Measurements from ENCODE around the gene HPS3.

Gene HPS3

DNA sequence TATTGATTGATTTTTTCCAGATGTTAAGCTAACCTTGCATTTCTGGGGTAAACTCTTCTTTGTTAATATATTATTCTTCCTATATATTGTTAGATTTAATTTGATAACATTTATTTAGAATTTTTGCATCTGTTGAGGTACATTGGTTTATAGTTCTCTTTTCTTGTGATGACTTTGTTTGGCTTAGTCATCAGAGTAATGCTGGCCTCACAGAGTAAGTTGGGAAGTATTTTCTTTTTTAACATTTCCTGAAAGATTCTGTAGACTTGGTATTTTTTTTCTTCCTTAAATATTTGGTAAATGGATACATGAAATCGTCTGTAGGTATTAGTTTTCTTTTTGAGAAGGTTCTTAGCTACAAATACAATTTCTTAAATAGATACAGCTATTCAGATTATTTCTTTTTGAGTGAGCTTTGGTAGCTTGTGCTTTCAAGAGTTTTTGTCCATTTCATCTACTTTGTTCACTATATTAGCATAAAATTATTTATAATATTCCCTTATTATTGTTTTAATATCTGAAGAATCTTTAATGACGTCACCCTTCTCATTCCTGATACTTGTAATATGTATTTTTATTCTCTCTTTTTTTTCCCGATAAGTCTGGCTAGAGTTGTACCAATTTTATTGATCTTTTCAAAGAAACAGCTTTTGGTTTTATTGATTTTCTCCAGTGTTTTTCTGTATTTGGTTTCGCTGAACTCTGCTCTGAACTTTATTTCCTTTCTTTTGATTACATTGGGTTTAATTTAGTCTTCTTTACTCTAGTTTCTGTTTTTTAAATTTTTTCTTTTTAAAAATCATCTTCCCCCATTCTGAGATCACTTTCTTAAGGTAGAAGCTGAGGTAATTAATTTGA, 6.5 kb upstream of the HPS3 start:
- no peak for ATAC-seq

DNA sequence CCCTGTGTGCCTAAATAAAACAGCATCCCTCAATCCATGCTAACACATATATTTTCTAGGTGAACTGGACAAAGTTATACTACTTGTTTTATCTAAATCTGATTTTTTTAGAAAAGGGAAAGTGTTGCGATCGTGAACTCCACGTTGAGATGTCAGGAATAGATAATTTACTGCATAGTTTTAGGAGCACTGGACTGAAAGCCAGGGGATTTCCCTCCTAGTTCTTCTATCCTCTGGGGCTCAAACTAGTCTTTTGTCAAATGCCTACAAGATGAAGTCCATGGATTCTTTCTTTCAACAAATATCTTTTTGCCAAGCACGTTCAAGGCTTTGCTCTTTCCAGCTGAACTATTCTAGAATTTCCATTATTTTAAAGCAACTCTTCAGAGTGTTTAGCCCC, 617 bp upstream of the HPS3 start:
- ATAC-seq, result no peak

DNA sequence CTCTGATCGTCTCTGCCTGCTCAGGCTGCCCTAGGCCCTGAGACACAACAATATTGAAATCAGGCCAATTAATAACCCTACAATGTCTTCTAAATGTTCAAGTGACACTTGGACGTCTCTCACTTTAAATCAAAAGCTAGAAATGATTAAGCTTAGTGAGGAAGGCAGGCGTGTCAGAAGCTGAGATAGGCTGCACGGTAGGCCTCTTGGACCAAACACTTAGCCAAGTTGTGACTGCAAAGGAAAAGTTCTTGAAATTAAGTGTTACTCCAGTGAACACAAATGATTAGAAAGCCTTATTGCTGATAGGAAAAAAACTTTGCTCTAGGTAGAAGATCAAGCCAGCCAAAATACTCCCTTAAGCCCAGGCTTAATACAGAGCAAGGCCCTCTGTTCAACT, 2.2 kb downstream of the HPS3 start:
- ATAC-seq, result no peak

DNA sequence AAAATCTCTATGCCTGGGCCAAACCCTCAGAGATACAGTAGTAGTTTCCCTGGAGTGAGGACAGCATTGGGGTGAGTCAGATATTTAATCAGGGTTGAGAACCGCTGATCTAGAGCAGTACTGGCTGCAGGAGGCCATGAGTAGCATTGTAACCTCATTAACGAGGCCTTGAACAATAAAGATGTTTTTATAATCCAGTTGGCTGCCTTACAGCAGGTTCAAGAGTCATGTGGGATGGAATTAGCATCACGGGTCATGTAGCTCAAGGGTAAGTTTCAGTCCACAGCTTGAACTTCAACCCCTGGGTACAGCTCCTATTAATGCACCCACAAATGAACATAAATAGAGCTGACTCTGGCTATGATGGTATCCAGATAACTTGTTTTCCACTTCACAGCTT, 5.1 kb downstream of the HPS3 start:
- ATAC-seq, result no peak

DNA sequence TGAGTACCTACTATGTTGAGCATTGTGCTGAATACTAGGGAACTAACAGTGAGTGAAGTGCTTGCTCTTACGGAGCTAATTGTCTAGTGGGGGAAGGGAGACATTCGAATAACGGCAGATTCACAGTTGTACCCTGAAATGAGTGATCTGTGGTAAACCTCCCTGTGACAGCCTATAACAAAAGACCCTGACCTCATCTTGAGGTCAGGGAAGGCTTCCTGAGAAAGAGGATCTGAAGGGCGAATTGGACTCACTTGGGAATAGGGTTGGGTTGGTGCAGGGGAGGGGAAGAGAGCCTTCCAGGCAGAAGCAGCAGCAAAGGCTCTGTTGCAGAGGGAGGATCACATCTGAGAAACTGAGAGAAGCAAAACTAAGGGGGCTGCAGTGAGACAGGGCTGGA, 13.2 kb downstream of the HPS3 start:
- ATAC-seq, result no peak

DNA sequence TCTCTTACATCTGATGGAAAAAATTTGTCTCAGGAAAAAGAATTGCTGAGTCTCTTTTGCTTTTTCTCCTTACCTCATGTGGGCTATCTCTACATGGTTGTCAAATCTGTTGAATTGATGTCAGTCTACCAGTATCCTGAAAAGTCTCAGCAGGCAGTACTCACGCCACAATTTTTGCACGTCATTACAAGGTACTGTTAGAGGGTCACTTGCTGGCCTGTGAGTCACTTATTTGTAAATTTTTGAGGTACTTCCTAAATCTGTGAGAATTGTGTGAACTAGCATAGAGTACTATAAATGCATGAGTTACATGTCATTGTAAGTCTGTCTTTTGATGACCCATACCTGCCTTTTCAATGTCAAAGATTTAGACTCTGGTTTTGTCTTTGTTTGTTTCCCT, 15.9 kb downstream of the HPS3 start:
- no peak for ATAC-seq

DNA sequence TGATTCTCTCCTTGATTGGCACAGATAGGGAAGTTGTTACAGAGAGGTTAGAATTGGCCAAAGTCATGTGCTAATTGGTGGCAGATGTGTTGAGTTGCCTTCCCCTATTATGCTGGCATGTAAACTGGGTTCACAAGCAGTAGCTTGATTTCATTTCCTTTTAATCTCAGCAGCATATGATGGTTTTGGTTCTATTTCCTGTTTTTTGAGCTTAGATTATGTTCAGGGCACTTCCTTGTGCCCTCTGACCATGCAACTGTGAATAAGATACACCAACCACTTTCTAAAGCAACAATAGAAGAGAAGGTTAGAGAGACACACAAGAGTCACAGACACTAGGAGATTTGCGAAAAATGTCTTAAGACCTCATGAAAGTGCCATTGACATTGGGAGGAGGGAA, 16.5 kb downstream of the HPS3 start:
- ATAC-seq, result peak; percentile 21 to 51

DNA sequence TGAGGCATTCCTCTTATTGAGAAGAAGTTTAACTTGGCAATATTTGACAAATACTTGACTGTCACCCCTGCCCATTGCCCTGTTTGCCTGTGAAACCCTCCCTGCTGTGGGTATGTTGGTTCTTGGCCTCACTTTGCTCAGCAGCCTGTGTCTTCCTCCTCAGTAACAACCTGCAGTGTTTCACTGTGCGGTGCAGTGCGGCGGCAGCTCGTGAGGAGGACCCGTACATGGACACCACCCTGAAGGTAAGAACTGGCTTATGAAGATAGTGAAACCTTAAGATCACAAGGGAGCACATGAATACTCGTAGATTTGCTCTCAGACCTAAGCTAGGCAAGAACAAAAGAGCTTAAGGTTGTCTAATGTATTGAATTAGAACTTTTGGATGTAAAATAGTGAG, 21.0 kb downstream of the HPS3 start:
- ATAC-seq, result no peak

DNA sequence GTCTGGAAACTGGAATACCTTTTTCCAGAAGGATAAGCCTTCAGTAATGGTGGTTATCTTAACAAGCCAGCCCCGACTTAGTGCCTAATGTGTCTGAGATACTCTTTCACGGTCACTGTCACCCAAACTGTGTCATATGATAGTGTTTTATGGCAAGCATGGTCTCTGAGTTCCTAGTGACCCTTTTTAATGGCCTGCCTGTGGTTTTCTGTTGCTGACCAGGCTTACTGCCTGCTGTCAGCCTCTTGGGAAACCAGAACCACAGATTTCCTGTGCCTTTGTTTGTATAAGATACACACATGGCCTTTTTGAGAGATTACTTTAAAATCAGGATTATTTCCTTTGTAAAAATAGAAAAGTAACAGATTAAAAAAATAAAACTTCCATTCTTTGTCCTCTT, 22.4 kb downstream of the HPS3 start:
- no peak for ATAC-seq

DNA sequence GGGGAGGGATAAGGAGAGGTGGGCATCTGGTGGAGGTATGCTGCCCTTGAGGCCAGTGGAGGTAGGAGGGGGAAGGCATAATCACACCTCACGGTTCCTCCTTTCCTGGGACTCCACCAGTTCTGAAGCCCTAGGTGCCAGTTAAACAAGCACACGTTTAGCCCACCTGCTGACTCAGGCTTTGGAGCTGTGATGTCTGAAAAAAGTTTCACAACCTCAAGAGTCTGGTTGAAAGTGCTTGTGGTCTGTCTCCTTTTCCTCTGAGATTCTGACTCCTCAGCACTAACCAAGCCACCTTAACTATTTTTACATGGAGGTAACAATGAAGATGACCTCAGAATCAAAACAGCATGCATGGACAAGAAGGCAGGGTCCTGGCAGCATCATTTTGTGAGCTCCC, 23.0 kb downstream of the HPS3 start:
- peak; percentile 58 to 70 for ATAC-seq

DNA sequence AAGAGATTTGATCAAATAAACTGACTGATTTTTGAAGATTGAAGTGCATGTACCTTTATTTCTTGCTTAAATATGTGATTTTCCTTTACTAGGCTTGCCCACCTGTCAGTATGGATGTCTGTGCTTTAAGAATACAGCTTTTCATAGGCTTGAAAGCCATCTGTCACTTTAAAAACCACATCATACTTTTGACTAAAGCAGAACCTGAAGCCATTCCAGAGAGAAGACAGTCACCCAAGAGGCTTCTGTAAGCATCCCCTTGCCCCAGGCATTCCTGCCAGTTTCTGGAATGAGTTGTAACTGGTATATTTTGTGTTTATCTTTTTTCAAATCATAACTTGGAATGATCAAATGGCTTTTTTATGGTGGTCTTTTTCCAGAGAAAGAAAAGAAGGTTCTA, 24.0 kb downstream of the HPS3 start:
- ATAC-seq, result no peak

DNA sequence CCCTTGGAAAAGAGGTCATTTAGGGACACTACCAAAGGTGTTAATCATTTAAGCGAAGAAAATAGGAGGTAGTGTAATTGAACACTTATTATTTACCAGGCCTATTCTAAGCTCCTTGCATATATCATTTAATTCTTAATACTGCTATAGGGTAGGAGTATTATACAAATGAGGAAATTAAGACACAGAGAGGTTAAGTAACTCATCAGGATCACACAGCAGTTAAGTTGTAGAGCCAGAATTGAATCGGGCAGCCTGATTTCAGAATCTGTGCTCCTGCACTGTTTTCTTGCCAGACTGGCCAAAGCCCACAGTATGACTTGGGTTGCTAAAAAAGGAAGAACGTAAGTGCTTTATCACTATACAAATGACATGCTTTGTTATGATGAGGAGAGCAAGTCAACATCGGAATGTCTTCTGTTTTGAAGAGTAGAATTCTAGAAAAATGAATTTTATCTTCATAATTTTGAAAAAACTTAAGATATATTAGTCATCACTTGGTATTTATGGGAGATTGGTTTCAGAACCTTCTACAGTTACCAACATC, 31.4 kb downstream of the HPS3 start:
- no peak for ATAC-seq

DNA sequence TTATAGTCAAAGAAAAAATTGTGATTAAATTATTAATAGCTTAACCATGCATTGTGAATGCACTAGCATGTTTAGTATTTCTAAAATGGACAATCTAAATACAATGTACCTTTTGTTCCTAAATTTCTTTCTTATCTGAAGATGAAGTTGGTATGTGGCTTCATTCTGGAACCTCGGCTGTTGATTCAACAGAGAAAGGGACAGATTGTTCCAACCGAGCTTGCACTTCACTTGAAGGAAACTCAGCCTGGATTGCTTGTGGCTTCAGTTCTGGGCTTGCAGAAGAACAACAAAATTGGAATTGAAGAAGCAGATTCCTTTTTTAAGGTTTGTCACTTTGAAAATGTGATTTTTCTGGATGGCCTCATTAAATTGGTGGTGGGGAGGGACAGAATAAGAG, 32.6 kb downstream of the HPS3 start:
- ATAC-seq, result no peak

DNA sequence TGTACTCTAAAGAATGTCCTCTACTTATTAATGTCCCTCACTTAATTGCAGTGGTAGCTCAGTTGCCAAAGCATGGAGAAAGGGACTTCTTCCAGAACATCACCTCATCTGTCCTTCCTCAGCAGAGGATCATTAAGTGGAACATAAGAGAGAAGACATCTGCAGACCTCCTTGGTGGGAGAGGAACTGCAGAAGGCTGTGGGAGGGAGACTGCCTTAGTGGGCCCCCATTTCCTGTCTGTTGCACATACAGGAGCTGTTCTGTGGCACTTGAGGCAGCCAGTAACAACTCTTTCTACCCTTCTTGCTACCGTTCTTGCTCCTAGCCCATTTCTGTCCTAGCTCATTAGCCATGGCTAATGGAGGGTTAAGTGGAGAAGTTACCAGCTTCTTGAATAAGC, 33.6 kb downstream of the HPS3 start:
- ATAC-seq, result no peak

DNA sequence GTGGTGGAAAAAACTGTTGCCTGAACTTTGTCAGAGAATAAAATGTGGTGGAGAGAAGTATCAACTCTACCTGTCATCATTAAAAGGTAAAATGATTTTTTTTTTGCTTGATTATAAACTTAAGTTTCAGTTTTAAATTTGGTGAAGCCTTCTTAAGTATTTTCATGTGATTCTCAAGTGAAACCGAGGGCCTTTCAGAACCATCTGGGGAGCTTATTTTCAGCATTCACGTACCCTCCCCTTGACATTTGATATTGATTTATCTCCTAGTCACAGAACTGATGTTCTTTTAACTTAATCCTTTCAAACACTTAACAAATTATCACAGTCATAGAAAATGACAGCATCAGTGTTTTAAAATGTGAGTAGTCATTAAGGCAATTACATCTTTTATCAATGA, 38.5 kb downstream of the HPS3 start:
- no peak for ATAC-seq

DNA sequence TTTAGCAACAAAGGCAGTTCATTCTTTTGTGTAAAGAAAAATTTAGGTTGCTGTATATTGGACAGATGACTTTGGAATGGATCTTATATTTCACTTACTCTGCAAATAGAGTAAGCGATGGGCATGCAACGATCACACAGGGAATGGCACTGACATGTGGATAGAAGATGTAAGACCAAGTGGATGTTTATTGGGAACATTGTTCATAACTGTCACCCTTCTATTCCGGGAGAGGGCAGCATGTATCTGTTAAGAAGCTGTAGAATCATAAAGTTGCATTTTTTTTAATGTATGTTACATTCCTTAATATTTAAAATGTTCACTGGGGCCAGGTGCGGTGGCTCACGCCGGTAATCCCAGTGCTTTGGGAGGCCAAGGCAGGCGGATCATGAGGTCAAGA, 41.2 kb downstream of the HPS3 start:
- no peak for ATAC-seq

DNA sequence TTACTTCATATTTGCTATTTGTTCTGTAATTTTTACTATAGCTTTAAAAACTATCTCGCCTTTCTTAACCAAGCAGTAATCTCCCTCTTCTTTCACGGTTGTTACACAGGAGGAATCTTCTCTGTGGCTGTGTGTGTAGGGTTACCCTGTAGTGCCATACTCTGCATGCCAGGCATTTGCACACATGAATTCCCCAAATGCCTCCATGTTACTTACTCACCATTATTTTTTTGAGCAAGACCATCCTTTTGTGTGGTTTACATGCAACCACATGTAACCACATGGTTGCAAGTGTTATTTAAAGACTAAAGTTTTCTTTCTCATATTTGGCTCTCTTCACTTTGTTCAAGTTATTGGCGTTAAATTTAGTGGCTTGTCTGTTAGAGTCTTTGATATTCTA, 45.5 kb downstream of the HPS3 start:
- peak in 1 of 2 donors; percentile 53 for ATAC-seq

DNA sequence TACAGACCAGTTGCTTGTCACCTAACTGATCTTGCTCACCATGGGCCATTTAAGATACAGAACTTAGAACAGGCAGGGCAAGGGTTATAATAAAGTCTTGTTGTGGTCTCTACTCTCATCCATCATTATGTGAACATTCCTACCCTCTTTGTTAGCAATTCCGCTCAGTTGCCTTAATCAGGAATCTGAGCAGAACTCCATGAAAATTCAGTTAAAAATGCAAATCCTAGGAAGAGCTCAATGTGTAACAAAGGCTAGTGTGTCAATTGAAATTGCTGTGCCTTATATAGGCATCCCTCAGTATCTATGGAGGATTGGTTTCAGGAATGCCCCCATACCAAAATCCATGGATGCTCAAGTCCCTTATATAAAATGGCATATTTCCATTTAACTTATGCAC, 47.7 kb downstream of the HPS3 start:
- no peak for ATAC-seq

DNA sequence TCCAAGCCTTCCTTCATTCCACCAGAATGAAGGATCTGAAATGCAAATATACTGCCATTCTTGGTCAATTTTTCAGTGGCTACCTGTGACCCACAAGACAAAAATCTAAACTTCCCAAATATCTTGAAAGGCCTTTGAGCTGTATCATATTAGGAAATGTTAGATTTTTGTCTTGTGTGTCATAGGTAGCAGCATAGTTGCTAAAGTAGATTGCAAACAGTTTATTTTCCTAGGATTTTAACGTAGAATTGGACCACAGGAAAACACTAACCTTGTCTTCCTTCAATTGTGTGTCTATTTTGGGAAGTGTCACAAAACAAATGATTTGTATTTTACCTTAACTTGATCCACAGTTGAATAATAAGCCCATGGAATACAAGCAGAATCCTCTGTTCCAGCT, 49.8 kb downstream of the HPS3 start:
- no peak for ATAC-seq

DNA sequence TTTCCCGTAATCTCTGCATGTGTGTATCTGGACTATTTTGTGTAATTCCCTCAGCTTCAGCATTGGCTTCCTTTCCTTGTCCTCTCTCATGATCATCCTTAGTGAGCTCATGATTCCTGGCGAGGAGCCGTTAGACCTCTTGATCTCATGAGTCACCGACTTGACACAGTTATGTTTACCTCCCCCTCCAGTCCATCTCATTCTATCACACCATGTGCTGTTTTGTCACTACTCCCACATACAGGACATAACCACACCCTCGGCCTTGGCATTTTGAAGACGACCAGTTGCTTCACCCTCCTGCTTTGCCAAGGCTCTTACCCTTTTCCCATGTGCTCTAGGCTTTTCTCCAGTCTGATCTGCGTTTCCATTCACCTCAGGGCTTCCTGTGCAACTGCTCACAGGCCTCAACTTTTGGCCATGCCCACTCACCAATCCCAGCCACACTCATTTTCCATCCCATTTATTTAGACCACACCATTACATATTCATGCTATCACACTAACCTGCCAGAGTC, 50.7 kb downstream of the HPS3 start:
- no peak for ATAC-seq

DNA sequence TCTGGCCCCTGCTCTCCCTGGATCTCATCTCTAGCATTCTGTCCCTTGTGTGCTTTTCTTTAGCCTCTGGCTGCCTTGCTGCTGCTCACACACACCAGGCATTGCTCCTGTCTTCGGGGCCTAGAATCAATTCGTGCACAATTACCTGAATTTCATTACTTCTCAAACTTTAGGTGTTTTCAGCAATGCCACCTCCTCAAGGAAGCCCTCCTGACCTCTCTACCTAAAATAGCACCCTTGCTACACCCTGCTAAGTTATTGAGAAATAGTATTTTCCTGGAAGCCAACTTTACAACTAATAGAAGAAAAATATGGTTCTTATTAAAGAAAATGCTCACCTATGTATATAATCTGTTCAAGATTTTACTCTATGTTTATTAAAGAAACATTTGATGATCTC, 51.7 kb downstream of the HPS3 start:
- no peak for ATAC-seq

DNA sequence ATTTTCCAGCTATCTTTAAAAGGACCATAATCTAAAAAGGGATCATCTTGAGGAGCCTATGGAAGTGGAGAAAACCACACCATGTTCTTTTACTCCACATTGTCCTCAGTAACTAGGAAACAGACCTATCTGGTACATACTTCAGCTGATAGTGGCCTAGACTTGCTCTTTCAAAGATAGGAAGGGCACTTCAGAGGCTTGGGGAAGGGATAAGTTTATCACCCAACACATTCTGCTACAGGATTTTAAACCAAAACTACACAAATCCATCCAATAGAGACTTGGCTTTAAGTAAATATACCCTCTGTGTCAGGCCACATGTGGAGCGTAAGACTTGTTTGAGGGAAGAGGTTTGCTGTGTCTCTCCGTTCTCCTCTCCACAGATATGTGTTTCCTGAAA, 56.8 kb downstream of the HPS3 start:
- no peak for ATAC-seq

DNA sequence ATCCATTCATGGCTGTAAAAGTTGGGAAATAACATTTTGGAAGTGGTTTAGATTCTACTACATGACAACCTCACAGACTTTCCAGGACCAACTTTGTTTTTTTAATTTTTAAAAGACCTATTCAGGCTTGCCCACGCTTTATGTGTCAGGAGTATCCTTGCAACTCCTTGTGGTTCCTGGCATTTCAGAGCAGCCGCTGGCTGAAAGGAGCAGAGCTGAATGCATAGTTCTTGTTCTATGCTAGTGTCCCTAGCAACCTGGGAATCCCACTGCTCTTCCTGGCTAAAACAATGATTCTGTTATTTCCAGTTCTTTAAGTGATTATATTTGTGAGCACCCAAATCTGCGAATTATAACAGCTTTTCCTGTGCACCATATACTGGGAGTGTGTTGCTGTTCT, 57.3 kb downstream of the HPS3 start:
- ATAC-seq, result no peak

DNA sequence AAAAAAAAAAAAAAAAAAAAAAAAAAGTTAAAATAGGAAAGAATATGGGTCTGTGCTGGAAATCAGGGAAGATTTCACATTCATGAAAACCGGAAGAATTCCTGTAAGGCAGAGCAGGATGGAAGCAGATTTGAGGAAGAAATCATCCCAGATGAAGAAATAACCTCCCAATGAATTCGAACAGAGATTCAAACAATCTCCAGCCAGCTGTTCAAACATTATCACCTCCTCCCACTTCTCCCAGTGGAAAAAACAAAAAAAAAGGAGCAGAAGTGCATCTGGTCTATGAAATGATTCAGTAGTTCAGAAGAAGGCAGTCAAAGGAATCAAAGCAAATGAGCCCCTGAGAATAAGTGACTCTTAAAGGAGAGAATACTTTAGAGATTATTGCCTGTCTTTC, 59.1 kb downstream of the HPS3 start:
- ATAC-seq, result no peak

DNA sequence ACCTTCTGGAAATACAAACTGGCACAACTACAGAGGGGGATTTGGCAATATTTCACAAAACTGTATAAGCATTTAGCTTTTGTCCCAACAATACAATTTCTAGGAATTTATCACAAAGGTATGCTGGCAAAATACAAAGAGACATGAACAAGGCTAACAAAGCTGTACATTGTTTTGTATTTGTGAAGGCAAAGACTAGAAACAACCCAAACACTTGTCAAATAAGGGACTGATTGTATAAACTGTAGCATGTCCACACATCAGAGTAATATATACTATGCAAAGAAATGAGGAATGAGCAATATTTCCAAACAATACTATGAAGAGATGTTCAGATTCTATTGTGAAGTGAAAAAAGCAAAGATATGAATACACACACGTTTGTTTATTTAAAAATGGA, 65.8 kb downstream of the HPS3 start:
- ATAC-seq, result no peak

Data from activated CD4-positive, CD25-positive, alpha-beta regulatory T cell treated with anti-CD3 and anti-CD28 coated beads, Interleukin-2, amount 50 U/mL, for 24 hours (primary cell).